GM20431 (cell line): ENCODE results near the gene AAMDC.
"Not testable (repeated sequence)": the region's sequence is repeated elsewhere in the genome, so short reads cannot be mapped to it uniquely, and the experiment has no call there.

Experiments used
- in situ Hi-C: fragments of 300-500 bp; cut with MseI, MboI; formaldehyde crosslinking; loops from one replicate; pipeline ENCODE4 v1.15.0; 2020; ENCODE audit warnings: low sequenced_read_pairs; ENCODE audit not compliant: unreplicated experiment

Gene AAMDC

DNA sequence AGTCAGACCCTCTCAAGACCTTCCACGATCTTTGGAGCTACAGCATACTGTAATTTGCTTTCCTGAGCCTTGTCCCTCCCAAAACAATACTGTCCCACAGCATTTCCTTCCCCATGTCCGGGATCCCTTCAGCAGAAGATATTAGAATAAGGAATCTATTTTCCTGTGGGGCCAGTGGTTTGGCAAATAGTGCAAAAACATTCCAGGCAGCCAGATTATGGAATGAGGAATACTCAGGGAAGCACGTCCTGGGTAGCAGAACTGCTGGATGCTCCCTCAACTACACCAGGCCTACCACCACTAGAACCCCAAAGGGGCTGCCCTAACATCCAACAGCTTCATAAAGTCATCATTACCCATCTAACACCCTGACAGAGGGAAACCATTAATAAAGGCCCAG lies 61.5 kb downstream of the AAMDC start:
- in situ Hi-C loops = no loop called here

DNA sequence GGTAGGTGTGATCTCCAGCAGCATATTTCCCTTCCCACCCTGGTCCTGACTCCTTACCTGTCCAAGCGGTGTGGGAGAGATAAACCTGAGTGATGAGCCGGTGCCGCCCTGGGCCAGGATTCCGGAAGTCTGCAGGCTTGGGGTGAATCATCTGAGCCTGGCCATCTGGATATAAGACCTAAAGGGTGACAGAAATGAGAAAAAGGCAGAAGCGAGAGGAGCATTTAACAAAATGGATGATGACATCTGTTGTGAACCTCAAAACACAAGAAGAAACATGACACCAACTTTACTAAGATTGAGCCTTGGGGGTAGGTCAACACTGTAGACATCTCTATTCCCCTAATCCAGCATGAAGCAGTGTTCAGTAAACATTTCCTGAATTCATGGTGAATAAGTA lies 62.8 kb downstream of the AAMDC start:
- in situ Hi-C loops = no loop called here

DNA sequence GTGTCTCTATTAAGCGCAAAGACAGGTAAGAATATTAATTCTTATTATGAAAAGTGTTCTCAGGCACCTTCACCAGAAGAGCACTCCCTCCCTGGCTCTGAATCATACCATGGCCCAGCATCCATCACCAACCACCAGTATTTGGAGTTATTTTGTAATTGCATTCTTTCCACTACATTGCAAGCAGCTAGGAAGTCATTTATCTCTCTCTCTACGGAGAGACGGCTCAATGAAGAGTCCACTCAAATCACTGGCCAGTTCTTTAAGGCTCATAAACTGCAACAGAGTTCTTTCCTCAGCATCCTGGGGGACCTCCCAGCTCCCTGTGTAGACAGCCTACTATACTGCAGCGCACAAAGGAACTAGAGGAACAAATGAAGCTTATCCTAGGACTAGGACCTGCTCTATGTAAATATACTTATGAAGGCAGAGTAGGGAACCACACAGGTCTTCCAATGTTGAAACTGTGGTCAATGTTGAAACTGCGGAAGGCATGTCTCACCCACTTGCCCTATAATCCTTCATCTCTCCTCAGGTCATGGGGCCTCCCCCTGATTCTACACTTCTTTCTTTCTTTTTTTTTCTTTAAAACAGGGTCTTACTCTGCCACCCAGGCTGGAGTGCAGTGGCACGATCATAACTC lies 63.4 kb downstream of the AAMDC start:
- in situ Hi-C loops = no loop called here

GRCh38 chr11:77884829-77885190 lies 63.9 kb downstream of the AAMDC start:
- in situ Hi-C loops = no loop called here

DNA sequence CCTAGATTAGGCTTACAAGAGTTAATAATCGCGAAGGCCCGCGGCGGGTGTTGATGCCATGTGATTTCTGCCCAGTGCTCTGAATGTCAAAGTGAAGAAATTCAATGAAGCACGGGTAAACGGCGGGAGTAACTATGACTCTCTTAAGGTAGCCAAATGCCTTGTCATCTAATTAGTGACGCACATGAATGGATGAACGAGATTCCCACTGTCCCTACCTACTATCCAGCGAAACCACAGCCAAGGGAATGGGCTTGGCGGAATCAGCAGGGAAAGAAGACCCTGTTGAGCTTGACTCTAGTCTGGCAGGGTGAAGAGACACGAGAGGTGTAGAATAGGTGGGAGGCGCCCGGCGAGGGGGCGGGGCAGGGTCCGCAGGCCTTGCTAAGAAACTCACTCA lies 65.5 kb downstream of the AAMDC start:
- in situ Hi-C loops = no loop called here

- in situ Hi-C loops = not testable (repeated sequence)
These were observed 68.1 kb downstream of the AAMDC start for GRCh38 chr11:77889045-77889444.

DNA sequence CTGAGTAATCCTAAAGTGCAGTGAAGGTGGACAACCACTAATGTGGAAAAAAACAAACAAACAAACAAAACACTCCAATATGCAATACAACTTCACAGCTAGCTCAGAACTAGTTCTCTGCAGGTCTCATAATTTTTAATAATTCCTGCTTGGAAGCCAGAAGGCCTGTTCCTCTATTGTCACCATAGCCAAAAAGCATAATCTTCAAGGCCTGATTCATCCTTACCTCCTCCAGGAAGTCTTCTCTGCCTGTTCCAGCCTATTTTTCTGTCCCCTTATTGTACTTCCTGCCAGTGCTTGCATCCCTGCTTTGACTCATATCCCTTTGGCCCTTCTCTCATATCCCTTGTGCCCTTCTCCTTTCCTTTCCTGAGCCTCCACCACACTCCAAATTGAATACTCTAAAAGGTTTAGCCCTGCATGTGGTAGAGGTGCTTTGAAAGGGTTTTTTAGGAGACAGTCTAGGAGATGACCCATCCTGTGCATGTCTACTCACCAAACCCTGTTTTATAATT lies 69.2 kb downstream of the AAMDC start:
- in situ Hi-C loops = not testable (repeated sequence)

DNA sequence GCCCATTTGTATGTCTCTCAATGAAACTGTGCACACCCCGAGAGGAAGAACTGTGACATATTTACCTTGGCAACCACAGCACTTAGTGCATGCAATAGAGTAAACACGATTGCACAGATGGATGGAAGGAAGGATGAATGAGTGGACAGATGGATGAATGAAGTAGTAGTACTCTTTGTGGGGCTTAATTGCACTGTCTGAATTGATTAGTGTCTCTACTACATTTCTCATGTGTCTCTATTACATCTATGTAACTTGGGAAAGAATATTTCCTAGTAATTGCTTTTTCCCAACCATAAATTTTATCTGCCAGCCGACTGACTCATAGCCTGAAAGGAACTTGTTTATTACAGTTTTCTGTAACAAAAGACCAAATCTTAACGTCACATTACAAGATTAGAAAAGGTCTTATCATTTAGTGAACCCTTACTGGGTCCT lies 69.7 kb downstream of the AAMDC start:
- in situ Hi-C loops = not testable (repeated sequence)

GRCh38 chr11:77891256-77891655 lies 70.3 kb downstream of the AAMDC start:
- in situ Hi-C loops = not testable (repeated sequence)

GRCh38 chr11:77891703-77892102 lies 70.8 kb downstream of the AAMDC start:
- in situ Hi-C loops = not testable (repeated sequence)

GRCh38 chr11:77894949-77895348 lies 74.0 kb downstream of the AAMDC start:
- in situ Hi-C loops = not testable (repeated sequence)

DNA sequence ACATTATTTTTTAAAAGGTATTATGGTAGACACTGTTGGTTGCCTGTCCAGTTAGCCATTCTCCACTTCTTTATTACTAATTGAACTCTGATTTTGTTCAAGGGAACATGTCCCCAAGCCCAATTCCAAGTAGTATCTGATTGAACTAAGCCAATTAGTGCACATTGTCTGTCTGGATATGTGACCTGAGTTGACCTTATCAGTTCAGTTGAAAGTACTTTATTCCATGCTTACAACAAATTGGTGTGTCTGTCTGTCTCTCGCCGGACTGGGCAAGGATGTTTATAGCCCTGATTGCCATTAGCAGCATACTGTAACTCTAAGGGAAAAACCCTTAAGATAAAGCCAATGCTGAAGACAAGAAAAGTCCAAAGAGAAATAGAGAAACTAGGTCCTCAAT lies 87.9 kb downstream of the AAMDC start:
- in situ Hi-C loops = no loop called here

GRCh38 chr11:77909277-77909676 lies 88.3 kb downstream of the AAMDC start:
- in situ Hi-C loops = no loop called here

GRCh38 chr11:77910828-77911227 lies 89.9 kb downstream of the AAMDC start:
- in situ Hi-C loops = not testable (repeated sequence)

DNA sequence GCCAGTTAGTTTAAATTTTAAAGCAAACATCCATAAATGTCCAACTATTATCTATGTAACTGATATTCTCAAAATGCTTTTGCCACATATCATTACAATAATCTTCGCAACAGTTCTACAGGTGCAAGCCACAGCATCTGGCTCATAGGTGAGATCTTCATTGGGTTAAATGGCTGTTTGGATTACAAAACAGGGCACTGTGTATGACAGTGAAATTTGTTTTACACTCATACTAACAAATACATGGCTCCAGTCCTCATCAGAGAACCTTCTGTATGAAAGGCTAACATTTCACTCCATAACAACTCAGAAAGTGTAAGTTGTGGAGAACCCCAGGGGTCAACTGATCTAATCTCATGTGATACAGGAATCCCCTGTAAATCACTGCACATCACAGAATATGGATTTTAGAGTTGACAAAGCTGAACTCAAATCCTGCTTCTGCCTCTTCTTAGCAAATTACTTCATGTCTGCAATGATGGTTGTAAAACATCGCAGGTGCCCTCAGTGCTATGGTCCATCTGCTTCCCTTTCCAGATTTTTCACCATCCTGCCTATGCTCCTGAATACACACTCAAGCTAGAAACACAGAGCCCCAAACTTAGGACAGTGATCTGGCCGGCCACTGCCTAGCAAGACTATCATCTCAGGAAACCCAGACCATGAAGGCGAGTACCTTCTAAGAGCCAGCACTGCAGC lies 92.8 kb downstream of the AAMDC start:
- in situ Hi-C loops = not testable (repeated sequence)

DNA sequence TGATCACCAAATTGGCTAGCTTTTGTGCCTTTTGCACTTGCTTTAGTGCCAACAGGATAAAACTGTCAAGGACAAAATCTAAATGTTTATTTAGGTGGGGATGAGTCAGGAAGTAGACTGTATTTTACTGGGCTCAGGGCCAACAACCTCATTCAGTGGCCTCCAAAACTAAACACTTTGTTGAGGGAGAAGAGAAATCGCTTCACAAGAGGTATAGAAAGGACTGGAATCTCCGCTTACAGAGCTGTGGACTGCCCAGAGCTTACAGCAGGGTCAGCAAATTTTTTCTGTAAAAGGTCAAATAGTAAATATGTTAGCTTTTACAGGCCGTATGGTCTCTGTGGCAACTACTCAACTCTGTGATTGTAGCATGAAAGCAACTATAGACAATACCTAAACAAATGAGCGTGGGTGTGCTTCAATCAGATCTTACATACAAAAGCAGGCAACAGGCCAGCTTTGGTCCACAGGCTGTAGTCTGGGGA lies 93.4 kb downstream of the AAMDC start:
- in situ Hi-C loops = not testable (repeated sequence)

- in situ Hi-C loops = not testable (repeated sequence)
These were observed 96.8 kb downstream of the AAMDC start for GRCh38 chr11:77917713-77918112.
